A549 (cell line): Measurements from ENCODE around the gene DTNA. TPM values are rescaled to one million over a fixed set of nuclear protein-coding genes. Genes with fewer than 3 reads are reported as not detected.

ENCODE experiments used
- ATAC-seq, 2 experiments: fragments of 200-7000 bp in 1 of 2; fragments of >200 bp in 1 of 2; cut with Nextera tagmentation in 1 of 2; cut with Tn5 transposase in 1 of 2; 3 replicates each; pipeline versions ENCODE4 v1.8.0 to v1.9.1; 2018 to 2020; ENCODE audit warnings: mild to moderate bottlenecking in 1 of 2, moderate library complexity in 1 of 2
- CTCF ChIA-PET: fragments of 300-600 bp; sonication (Branson Sonifier 250); formaldehyde crosslinking; extraction: SDS; loops from one replicate; lab custom pipeline; 2021; ENCODE audit warnings: antibody characterized with exemption, inconsistent platforms; lab: Yijun Ruan, JAX
- POLR2A ChIA-PET: fragments of 350-600 bp; formaldehyde crosslinking; extraction: SDS; loops from one replicate; lab custom pipeline; 2021; ENCODE audit warnings: antibody characterized with exemption, inconsistent platforms; lab: Yijun Ruan, JAX
- DNase-seq, 2 experiments: peaks; one replicate each; pipeline versions ENCODE4 v3.0.0 to v3.0.0-alpha.2; 2011 to 2016; ENCODE audit warnings: low read depth in 1 of 2, low spot score in 1 of 2
- FAIRE-seq: peaks from 2 replicates; lab custom pipeline; 2011; peaks lifted over from hg19 to GRCh38; lab: Jason Lieb, UNC
- H3K27ac ChIP-seq, 2 experiments: fragments of >200 bp; sonication (Bioruptor Twin); formaldehyde crosslinking; 3 replicates each; pipeline ENCODE4 v1.5.1; 2016 to 2017
- H3K4me1 ChIP-seq: fragments of >200 bp; sonication (Bioruptor Twin); formaldehyde crosslinking; 3 replicates; pipeline ENCODE4 v1.6.1; 2016
- H3K4me2 ChIP-seq: fragments of >200 bp; sonication (Bioruptor Twin); formaldehyde crosslinking; 3 replicates; pipeline ENCODE4 v1.6.1; 2016
- H3K4me3 ChIP-seq: fragments of >200 bp; sonication (Bioruptor Twin); formaldehyde crosslinking; 3 replicates; pipeline ENCODE4 v1.5.1; 2016
- H3K9me3 ChIP-seq: fragments of >200 bp; sonication (Bioruptor Twin); formaldehyde crosslinking; 3 replicates; pipeline ENCODE4 v1.6.1; 2016
- CEBPB ChIP-seq, 2 experiments: fragments of >200 bp in 1 of 2; sonication (Bioruptor Twin) in 1 of 2; formaldehyde crosslinking in 1 of 2; IDR thresholded peaks; 2 replicates each; pipeline ENCODE4 v1.6.1; 2012 to 2016
- CHD4 ChIP-seq: fragments of 200-600 bp; sonication (generic); IDR thresholded peaks from 2 replicates; pipeline ENCODE4 v1.6.1; 2016; ENCODE audit warnings: antibody characterized with exemption, mild to moderate bottlenecking, borderline replicate concordance
- EHF ChIP-seq: fragments of 250-450 bp; sonication (Bioruptor Pico); IDR thresholded peaks from 2 replicates; pipeline ENCODE4 v1.5.0; 2020; ENCODE audit warnings: mild to moderate bottlenecking
- EHMT2 ChIP-seq: fragments of 200-600 bp; sonication (generic); IDR thresholded peaks from 2 replicates; pipeline ENCODE4 v1.6.1; 2016; ENCODE audit warnings: antibody characterized with exemption, low read depth, mild to moderate bottlenecking, moderate library complexity
- EP300 ChIP-seq, 2 experiments: fragments of >200 bp; sonication (Bioruptor Twin); formaldehyde crosslinking; IDR thresholded peaks; 2 replicates in 1 of 2; 3 replicates in 1 of 2; pipeline ENCODE4 v1.6.1; 2016 to 2017
- FOSB ChIP-seq: fragments of 250-450 bp; sonication (Bioruptor Pico); IDR thresholded peaks from 2 replicates; pipeline ENCODE4 v1.5.0; 2020; ENCODE audit warnings: mild to moderate bottlenecking, moderate library complexity
- FOSL2 ChIP-seq, 2 experiments: fragments of 450-650 bp in 1 of 2; fragments of >200 bp in 1 of 2; sonication (Bioruptor Twin) in 1 of 2; formaldehyde crosslinking; IDR thresholded peaks; 2 replicates each; pipeline versions ENCODE4 v1.5.0 to v1.6.1; 2016 to 2020; ENCODE audit warnings: mild to moderate bottlenecking in 1 of 2, moderate library complexity in 1 of 2
- FOXS1 ChIP-seq: fragments of 250-450 bp; sonication (Bioruptor Pico); IDR thresholded peaks from 2 replicates; pipeline ENCODE4 v1.5.0; 2020; ENCODE audit warnings: mild to moderate bottlenecking, moderate library complexity
- HOXA7 ChIP-seq: fragments of 250-450 bp; sonication (Bioruptor Pico); IDR thresholded peaks from 2 replicates; pipeline ENCODE4 v1.5.0; 2020; ENCODE audit warnings: mild to moderate bottlenecking, moderate library complexity
- JUN ChIP-seq, 2 experiments: fragments of >200 bp; sonication (Bioruptor Twin); formaldehyde crosslinking; IDR thresholded peaks; 2 replicates in 1 of 2; 3 replicates in 1 of 2; pipeline ENCODE4 v1.6.1; 2016 to 2017
- JUNB ChIP-seq: fragments of >200 bp; sonication (Bioruptor Twin); formaldehyde crosslinking; IDR thresholded peaks from 2 replicates; pipeline ENCODE4 v1.6.1; 2016
- KDM5A ChIP-seq: fragments of 200-600 bp; sonication (generic); IDR thresholded peaks from 2 replicates; pipeline ENCODE4 v1.6.1; 2016; ENCODE audit warnings: antibody characterized with exemption, mild to moderate bottlenecking
- NFE2L2 ChIP-seq: fragments of 150-350 bp; conservative IDR thresholded peaks from 2 replicates; pipeline ENCODE4 v1.6.1; 2014; ENCODE audit warnings: low read length
- NPAS2 ChIP-seq: fragments of 250-450 bp; sonication (Bioruptor Pico); IDR thresholded peaks from 2 replicates; pipeline ENCODE4 v1.8.0; 2022; ENCODE audit warnings: mild to moderate bottlenecking, moderate library complexity, borderline replicate concordance
- NR3C1 ChIP-seq: fragments of >200 bp; sonication (Bioruptor Twin); formaldehyde crosslinking; IDR thresholded peaks from 3 replicates; pipeline ENCODE4 v1.6.1; 2017
- POLR2AphosphoS2 ChIP-seq: conservative IDR thresholded peaks from 2 replicates; pipeline ENCODE4 v1.6.1; 2012; ENCODE audit warnings: low read length, improper control_type of control experiment, inconsistent platforms
- RAD21 ChIP-seq, 2 experiments: fragments of >200 bp in 1 of 2; sonication (Bioruptor Twin) in 1 of 2; formaldehyde crosslinking in 1 of 2; IDR thresholded peaks in 1 of 2; conservative IDR thresholded peaks in 1 of 2; 2 replicates in 1 of 2; 3 replicates in 1 of 2; pipeline ENCODE4 v1.6.1; 2012 to 2018; ENCODE audit warnings: inconsistent platforms in 1 of 2
- RNF2 ChIP-seq: fragments of 200-600 bp; sonication (generic); IDR thresholded peaks from 2 replicates; pipeline ENCODE4 v1.6.1; 2016; ENCODE audit warnings: low read depth, mild to moderate bottlenecking, antibody characterized with exemption, moderate library complexity, borderline replicate concordance
- SMC3 ChIP-seq: fragments of >200 bp; sonication (Bioruptor Twin); formaldehyde crosslinking; IDR thresholded peaks from 3 replicates; pipeline ENCODE4 v1.6.1; 2018; ENCODE audit warnings: inconsistent platforms
- ZSCAN20 ChIP-seq: fragments of 250-450 bp; sonication (Bioruptor Pico); IDR thresholded peaks from 2 replicates; pipeline ENCODE4 v1.8.0; 2022; ENCODE audit warnings: mild to moderate bottlenecking, moderate library complexity
- WGBS: methylation state at CpG from one replicate; pipeline ENCODE4 v1.1.6; 2017; ENCODE audit errors: missing lambda C conversion rate; 5-methylcytosine and 5-hydroxymethylcytosine counted together
- polyA plus RNA-seq, 4 experiments: library from polyadenylated mRNA; depleted of rRNA in 3 of 4; stranded (reverse); fragments of >200 nt; fragmentation: RNase III in 1 of 4; extraction: RNeasy Plus Mini Kit Qiagen cat#74134 plus additional on column Dnase treatment in 1 of 4; gene quantifications; 2 replicates in 3 of 4; 3 replicates in 1 of 4; pipeline ENCODE4 v1.2.3, GENCODE V29; 2011 to 2017
- TF ChIP-seq, protein P1 (sequence below): fragments of >200 bp; sonication (Bioruptor Twin); formaldehyde crosslinking; IDR thresholded peaks from 3 replicates; pipeline ENCODE4 v1.5.1; 2016
- TF ChIP-seq, protein P2 (sequence below): fragments of 250-450 bp; sonication (Bioruptor Pico); IDR thresholded peaks from 2 replicates; pipeline ENCODE4 v1.5.0; 2021; ENCODE audit warnings: mild to moderate bottlenecking, moderate library complexity, borderline replicate concordance
- TF ChIP-seq, protein P3 (sequence below): IDR thresholded peaks from 2 replicates; pipeline ENCODE4 v1.6.1; 2012
- TF ChIP-seq, protein P4 (sequence below): fragments of 150-350 bp; IDR thresholded peaks from 2 replicates; pipeline ENCODE4 v1.6.1; 2014; ENCODE audit warnings: low read depth, mild to moderate bottlenecking, low read length

The DTNA gene
- polyA plus RNA-seq, 2 of the 4 experiments (the other 2 are of a cell fraction), result 0.12 TPM; not detected in 1

DNA sequence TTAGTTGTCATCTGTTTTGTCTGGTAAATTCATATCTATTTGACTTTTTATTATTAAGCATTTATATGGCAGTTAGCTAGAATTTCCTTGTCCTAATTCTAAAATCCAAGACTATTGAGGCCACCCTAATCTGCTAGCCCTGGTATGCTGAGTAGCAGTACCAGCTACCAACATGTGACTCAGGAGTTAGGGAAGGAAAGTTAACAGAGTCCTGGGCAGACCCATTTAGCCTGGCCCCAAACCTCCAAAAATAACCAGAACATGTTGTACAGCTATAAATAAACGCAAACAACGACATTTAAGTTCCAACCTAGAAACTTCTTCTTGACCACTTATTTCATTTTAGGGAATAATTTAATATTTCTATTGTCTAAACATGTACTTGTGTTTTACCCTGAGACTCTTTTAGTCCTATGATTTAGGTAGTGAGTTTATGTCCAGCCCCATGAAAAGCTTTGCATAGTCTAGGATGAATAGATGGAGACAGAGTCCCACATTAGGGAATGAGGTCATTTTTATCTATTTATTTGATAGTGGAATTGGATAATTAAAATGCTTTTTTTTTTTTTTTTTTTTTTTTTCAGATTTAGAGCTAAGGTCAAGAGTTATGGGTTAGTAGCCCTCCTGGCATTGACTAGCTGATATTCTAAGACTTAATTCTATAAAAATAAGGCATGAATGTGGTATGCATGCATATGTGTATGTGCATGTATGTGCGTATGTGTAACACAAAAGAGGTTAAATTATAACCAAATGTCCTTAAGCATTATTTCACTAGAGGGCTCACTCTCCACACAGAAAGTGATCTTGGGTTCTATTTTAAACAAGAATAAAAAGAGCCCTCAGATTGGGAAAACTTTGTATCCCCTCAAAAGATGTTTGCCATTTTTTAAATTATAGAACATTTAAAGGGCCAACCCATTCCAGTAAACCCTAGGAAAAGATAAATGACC is 171.1 kb downstream of the DTNA start:
- FAIRE-seq (no peak), ATAC-seq (peak in 1 of 2 experiments; percentile 38; a peak in 1 of 6 replicates)
- TF ChIP-seq SMC3 (peak; percentile 68), ZSCAN20 (CRISPR knock-in tag) (no peak), RAD21 (conservative IDR thresholded peaks at IDR 0.05 in 1 of 2, IDR thresholded peaks at IDR 0.05 in 1 of 2) (peak; percentile 65 to 67)
- TF ChIP-seq, protein P1, sequence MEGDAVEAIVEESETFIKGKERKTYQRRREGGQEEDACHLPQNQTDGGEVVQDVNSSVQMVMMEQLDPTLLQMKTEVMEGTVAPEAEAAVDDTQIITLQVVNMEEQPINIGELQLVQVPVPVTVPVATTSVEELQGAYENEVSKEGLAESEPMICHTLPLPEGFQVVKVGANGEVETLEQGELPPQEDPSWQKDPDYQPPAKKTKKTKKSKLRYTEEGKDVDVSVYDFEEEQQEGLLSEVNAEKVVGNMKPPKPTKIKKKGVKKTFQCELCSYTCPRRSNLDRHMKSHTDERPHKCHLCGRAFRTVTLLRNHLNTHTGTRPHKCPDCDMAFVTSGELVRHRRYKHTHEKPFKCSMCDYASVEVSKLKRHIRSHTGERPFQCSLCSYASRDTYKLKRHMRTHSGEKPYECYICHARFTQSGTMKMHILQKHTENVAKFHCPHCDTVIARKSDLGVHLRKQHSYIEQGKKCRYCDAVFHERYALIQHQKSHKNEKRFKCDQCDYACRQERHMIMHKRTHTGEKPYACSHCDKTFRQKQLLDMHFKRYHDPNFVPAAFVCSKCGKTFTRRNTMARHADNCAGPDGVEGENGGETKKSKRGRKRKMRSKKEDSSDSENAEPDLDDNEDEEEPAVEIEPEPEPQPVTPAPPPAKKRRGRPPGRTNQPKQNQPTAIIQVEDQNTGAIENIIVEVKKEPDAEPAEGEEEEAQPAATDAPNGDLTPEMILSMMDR, result peak; percentile 51

DNA sequence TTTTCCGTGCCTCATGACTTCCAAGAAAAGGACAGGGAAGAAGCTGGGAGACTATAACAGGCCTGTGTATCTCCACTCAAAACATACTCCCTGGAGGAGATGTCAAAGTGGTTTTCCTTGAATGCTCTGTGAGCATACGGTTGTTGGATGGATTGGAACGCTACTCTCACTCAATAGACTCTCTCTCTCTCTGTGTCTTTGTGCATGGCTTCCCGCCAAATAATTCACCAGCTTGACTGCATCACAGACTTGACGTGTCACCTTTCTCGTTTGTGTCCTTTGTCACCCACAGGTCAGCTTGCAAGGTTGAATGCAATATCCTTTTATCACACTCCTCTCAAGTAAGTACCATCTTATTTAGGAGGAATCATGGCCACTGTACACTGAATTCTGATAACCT is 174.3 kb downstream of the DTNA start:
- CTCF ChIA-PET, result interaction anchor here (0.8 to 1.5 kb wide), 2 partner anchors 18 to 259 kb away, joined by 3 read pairs; no protein-coding TSS in a partner anchor

More for the DNA sequence above, 171.1 kb downstream of the DTNA start:
- ChIA-PET POLR2A (no interaction called here), CTCF (interaction anchor here (0.6 to 2.4 kb wide), 9 partner anchors 13 to 506 kb away, joined by 3 to 17 read pairs (median 4); no protein-coding TSS in a partner anchor)
- 29% methylated on average over 3 of the region's 3 CpGs for WGBS
- H3K4me3 ChIP-seq, result no peak overlapping the region
- no peak overlapping the region for H3K4me2 ChIP-seq
- no peaks in the 10 kb centered on the region for H3K9me3 ChIP-seq
- H3K27ac ChIP-seq, result no peak overlapping the region
- 0 out of 3 replicates have a peak, but pooled peaks cover 2% of the 10 kb centered on the region for H3K4me1 ChIP-seq
- DNase-seq, result peak in 1 of 2 experiments; percentile 41

DNA sequence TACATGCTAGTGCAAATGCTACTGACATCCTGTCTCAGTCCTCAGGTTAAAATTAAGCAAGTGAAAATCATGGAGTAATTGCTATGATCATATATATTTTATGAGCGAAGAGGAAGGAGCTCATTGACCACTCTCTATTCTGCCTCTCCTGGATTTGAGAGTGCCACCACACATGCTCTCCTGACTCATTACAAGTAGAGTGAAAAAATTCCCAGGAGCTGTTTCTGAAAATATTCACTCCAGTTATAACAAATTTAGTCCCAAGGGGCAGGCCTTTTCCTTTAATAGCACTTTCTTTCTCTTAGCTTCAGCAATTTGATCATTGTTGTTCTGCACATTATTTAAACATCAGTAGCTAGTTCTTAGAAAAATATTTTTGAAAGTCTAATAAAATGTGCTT is 176.1 kb downstream of the DTNA start:
- Histone ChIP-seq H3K27ac (no peak overlapping the region), H3K4me1 (0 out of 3 replicates have a peak, but pooled peaks cover 2% of the 10 kb centered on the region), H3K4me2 (no peak overlapping the region), H3K4me3 (no peak overlapping the region), H3K9me3 (no peaks in the 10 kb centered on the region)
- 85% methylated on average over 1 of the region's 1 CpG for WGBS
- ChIA-PET CTCF (interaction anchor here (0.6 to 1.1 kb wide), 4 partner anchors 9 to 242 kb away, joined by 3 read pairs; no protein-coding TSS in a partner anchor), POLR2A (no interaction called here)
- no peak for FAIRE-seq
- no peak for DNase-seq
- no peak for ATAC-seq
- TF ChIP-seq EHF (no peak), NPAS2 (CRISPR knock-in tag) (no peak), FOSL2 (IDR thresholded peaks at IDR 0.05) (no peak), FOSL2 (CRISPR knock-in tag; IDR thresholded peaks at IDR 0.05) (no peak), NFE2L2 (no peak), CHD4 (no peak), FOXS1 (CRISPR knock-in tag) (no peak), ZSCAN20 (CRISPR knock-in tag) (no peak), HOXA7 (CRISPR knock-in tag) (no peak), KDM5A (no peak), JUNB (no peak), EHMT2 (no peak), NR3C1 (no peak)
- TF ChIP-seq, protein P2, sequence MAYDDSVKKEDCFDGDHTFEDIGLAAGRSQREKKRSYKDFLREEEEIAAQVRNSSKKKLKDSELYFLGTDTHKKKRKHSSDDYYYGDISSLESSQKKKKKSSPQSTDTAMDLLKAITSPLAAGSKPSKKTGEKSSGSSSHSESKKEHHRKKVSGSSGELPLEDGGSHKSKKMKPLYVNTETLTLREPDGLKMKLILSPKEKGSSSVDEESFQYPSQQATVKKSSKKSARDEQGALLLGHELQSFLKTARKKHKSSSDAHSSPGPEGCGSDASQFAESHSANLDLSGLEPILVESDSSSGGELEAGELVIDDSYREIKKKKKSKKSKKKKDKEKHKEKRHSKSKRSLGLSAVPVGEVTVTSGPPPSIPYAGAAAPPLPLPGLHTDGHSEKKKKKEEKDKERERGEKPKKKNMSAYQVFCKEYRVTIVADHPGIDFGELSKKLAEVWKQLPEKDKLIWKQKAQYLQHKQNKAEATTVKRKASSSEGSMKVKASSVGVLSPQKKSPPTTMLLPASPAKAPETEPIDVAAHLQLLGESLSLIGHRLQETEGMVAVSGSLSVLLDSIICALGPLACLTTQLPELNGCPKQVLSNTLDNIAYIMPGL (CRISPR knock-in tag), result no peak
- TF ChIP-seq, protein P3, sequence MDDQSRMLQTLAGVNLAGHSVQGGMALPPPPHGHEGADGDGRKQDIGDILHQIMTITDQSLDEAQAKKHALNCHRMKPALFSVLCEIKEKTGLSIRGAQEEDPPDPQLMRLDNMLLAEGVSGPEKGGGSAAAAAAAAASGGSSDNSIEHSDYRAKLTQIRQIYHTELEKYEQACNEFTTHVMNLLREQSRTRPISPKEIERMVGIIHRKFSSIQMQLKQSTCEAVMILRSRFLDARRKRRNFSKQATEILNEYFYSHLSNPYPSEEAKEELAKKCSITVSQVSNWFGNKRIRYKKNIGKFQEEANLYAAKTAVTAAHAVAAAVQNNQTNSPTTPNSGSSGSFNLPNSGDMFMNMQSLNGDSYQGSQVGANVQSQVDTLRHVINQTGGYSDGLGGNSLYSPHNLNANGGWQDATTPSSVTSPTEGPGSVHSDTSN, result no peak
- TF ChIP-seq, protein P1, result no peak

More for the DNA sequence above, 174.3 kb downstream of the DTNA start:
- POLR2A ChIA-PET, result no interaction called here
- H3K4me1 ChIP-seq, result 0 out of 3 replicates have a peak, but pooled peaks cover 2% of the 10 kb centered on the region
- H3K4me2 ChIP-seq, result no peak overlapping the region
- TF ChIP-seq RNF2 (no peak), EP300 (IDR thresholded peaks at IDR 0.05) (no peak), FOXS1 (CRISPR knock-in tag) (no peak), POLR2AphosphoS2 (no peak), JUN (IDR thresholded peaks at IDR 0.05) (no peak), CEBPB (IDR thresholded peaks at IDR 0.05) (no peak), FOSB (CRISPR knock-in tag) (no peak)
- TF ChIP-seq, protein P4, sequence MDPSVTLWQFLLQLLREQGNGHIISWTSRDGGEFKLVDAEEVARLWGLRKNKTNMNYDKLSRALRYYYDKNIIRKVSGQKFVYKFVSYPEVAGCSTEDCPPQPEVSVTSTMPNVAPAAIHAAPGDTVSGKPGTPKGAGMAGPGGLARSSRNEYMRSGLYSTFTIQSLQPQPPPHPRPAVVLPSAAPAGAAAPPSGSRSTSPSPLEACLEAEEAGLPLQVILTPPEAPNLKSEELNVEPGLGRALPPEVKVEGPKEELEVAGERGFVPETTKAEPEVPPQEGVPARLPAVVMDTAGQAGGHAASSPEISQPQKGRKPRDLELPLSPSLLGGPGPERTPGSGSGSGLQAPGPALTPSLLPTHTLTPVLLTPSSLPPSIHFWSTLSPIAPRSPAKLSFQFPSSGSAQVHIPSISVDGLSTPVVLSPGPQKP, result no peak
- FAIRE-seq (no peak), DNase-seq (no peak), ATAC-seq (no peak)
- no peak overlapping the region for H3K27ac ChIP-seq
- H3K4me3 ChIP-seq, result no peak overlapping the region
- 91% methylated on average over 6 of the region's 6 CpGs for WGBS
- H3K9me3 ChIP-seq, result no peaks in the 10 kb centered on the region
